Activated CD4-positive, alpha-beta T cell treated with anti-CD3 and anti-CD28 coated beads, Interleukin-2, amount 10 ng/mL, durations not matched to agents 24 days and 14 days (primary cell): ENCODE data around the gene LRRC2. TPM values are rescaled to one million over a fixed set of nuclear protein-coding genes. Genes with fewer than 3 reads are reported as not detected.
"Not testable (repeated sequence)": the region's sequence is repeated elsewhere in the genome, so short reads cannot be mapped to it uniquely, and the experiment has no call there.

ENCODE experiments used
- DNase-seq: peaks from one replicate; pipeline ENCODE4 v3.0.0; 2022
- H3K27ac Mint-ChIP-seq: one replicate; pipeline ENCODE4 v1.8.0; 2022; ENCODE audit warnings: mild to moderate bottlenecking, mixed read lengths
- H3K27me3 Mint-ChIP-seq: one replicate; pipeline ENCODE4 v1.8.0; 2022; ENCODE audit warnings: mixed read lengths
- H3K36me3 Mint-ChIP-seq: one replicate; pipeline ENCODE4 v1.8.0; 2022; ENCODE audit warnings: low read depth, mild to moderate bottlenecking, mixed read lengths
- H3K4me1 Mint-ChIP-seq: one replicate; pipeline ENCODE4 v1.8.0; 2021; ENCODE audit warnings: mixed read lengths
- H3K4me3 Mint-ChIP-seq: one replicate; pipeline ENCODE4 v1.8.0; 2022; ENCODE audit warnings: mild to moderate bottlenecking, moderate library complexity, mixed read lengths
- H3K9me3 Mint-ChIP-seq: one replicate; pipeline ENCODE4 v1.8.0; 2021; ENCODE audit warnings: mixed read lengths
- intact Hi-C: fragments of 100-400 bp; cut with micrococcal nuclease; formaldehyde crosslinking; loops from one replicate; pipeline ENCODE4 v1.15.1; 2023
- total RNA-seq: library from RNA; stranded (reverse); gene quantifications from 2 replicates; pipeline ENCODE4 v1.2.3, GENCODE V29; 2022

LRRC2 gene
- total RNA-seq, 1 donor from 2014 or later, result not detected

DNA sequence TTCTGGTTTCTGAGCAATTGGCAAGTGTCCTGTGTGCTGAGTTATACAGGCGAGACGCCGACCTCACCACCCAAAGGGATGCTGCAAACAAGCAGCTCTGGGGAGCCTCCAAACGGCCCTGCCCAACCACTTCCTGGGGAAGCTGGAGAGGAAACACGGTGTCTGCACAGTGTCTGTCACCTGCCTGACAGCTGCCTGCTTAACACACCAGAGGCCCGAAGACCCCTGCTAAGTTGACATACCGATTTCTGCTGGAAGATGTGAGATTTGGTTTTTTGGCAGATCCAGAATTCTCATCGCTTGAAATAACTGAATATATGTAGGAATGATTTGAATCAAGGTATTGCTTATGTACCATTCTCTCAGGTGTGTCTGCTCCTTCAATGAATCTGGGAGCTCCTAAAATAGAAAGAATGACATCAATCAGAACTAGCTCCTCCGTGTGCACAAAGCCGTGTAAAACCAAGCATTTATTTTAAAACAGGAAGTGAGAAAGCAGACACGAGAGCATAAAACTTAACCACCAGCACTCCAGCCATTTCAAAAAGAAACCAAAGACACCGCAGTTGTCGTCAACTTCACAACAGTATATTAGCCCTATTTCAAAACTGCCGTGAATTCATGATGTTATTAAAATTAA, 27.2 kb downstream of the LRRC2 start:
- intact Hi-C loops, result no loop called here
- peak; percentile 93 for DNase-seq
- H3K27me3 Mint-ChIP-seq, result peaks cover 30% of the 10 kb centered on the region
- peaks cover 47% of the 10 kb centered on the region for H3K4me1 Mint-ChIP-seq
- H3K27ac Mint-ChIP-seq, result peak overlapping the region; percentile 83
- peak overlapping the region; percentile 74 for H3K4me3 Mint-ChIP-seq
- H3K36me3 Mint-ChIP-seq, result peaks cover 4% of the 10 kb centered on the region
- peaks cover 6% of the 10 kb centered on the region for H3K9me3 Mint-ChIP-seq

DNA sequence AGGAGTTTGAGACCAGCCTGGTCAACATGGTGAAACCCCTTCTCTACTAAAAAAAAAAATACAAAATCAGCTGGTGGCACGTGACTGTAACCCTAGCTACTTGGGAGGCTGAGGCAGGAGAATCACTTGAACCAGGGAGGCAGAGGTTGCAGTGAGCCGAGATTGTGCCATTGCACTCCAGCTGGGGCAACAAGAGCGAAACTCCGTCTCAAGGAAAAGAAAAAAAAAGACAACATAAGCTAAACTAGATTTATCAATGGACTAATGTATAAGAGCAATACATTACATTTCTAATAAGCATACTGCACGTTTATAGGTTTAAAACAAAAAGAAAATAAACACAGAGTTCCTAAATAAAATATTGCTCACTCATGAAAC, 27.7 kb downstream of the LRRC2 start:
- H3K36me3 Mint-ChIP-seq, DNase-seq, intact Hi-C loops, H3K9me3 Mint-ChIP-seq: not testable (repeated sequence)
- Mint-ChIP-seq H3K27ac (peak overlapping the region; percentile 49), H3K4me1 (peaks cover 47% of the 10 kb centered on the region), H3K4me3 (peak overlapping the region; percentile 74), H3K27me3 (peaks cover 33% of the 10 kb centered on the region)

- peaks cover 6% of the 10 kb centered on the region for H3K9me3 Mint-ChIP-seq
- DNase-seq, result no peak
- H3K27ac Mint-ChIP-seq, result no peak overlapping the region
- H3K27me3 Mint-ChIP-seq, result peaks cover 35% of the 10 kb centered on the region
- H3K36me3 Mint-ChIP-seq, result peaks cover 4% of the 10 kb centered on the region
- peak overlapping the region; percentile 74 for H3K4me3 Mint-ChIP-seq
- intact Hi-C loops, result no loop called here
- peaks cover 47% of the 10 kb centered on the region for H3K4me1 Mint-ChIP-seq
Measured at GRCh38 chr3:46537779-46538178, 28.3 kb downstream of the LRRC2 start.

DNA sequence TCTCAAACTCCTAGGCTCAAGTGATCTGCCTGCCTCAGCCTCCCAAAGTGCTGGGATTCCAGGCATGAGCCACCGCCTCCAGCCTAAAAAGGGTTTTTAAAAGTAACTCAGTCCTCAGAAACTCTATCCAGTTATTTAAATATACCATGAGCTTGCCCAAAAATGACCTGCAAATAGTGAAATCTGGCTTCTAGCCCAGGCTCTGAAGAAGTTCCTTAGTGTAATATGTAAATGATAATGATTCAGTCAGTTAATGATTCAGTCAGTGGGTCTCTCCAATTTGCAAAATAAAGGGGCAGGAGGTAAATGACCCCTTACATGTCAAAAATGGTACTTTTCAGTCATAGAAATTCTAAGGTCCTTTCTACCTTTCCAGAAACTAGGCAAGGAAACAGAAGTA, 28.8 kb downstream of the LRRC2 start:
- H3K4me1 Mint-ChIP-seq, result peaks cover 43% of the 10 kb centered on the region
- no peak for DNase-seq
- H3K4me3 Mint-ChIP-seq, result no peak overlapping the region
- H3K36me3 Mint-ChIP-seq, result peaks cover 4% of the 10 kb centered on the region
- no peak overlapping the region for H3K27ac Mint-ChIP-seq
- H3K27me3 Mint-ChIP-seq, result peaks cover 38% of the 10 kb centered on the region
- intact Hi-C loops, result no loop called here
- peaks cover 6% of the 10 kb centered on the region for H3K9me3 Mint-ChIP-seq

DNA sequence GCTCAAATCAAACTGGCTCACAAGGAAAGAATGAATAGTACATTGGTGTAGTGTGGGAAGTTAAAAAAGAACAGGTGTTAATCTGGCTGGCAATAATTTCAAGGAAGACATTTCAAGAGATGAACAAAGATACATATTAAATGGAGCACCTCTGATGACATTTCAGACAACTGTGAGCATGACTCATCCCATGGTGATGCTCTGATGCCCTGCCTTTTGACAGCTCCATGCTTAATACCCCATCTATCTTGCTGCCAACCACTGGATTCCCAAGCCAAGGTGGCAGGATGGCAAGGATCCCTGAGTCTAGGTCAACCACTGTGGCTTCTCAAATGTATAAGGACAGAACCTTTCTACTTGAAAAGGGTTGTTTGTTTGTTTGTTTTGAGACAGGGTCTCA, 29.3 kb downstream of the LRRC2 start:
- Mint-ChIP-seq H3K27ac (no peak overlapping the region), H3K27me3 (peaks cover 40% of the 10 kb centered on the region)
- intact Hi-C loops, result no loop called here

DNA sequence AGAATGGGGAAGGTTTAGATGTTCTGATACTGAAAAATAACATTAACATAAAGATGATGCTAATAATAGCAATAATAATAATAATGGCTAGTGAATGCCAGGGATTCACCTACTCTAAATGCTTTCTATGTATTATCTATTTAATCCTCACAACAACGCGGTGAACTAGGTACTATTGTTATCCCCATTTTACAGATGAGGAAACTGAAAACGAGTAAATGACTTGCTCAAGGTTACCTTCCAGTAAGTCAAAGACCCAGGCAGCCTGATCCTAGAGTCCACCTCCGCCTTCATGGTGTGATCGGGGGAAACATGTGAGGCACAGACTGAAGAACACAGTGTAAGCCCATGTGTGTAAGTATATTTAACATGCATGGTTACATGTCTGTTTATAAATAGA, 30.4 kb downstream of the LRRC2 start:
- peaks cover 49% of the 10 kb centered on the region for H3K27me3 Mint-ChIP-seq
- no peak for DNase-seq
- H3K4me1 Mint-ChIP-seq, result peaks cover 36% of the 10 kb centered on the region
- no peak overlapping the region for H3K4me3 Mint-ChIP-seq
- peaks cover 6% of the 10 kb centered on the region for H3K9me3 Mint-ChIP-seq
- intact Hi-C loops, result no loop called here
- H3K27ac Mint-ChIP-seq, result no peak overlapping the region
- H3K36me3 Mint-ChIP-seq, result peaks cover 4% of the 10 kb centered on the region

More for the DNA sequence above, 29.3 kb downstream of the LRRC2 start:
- H3K36me3 Mint-ChIP-seq, result peaks cover 4% of the 10 kb centered on the region
- H3K4me1 Mint-ChIP-seq, result peaks cover 39% of the 10 kb centered on the region
- DNase-seq, result no peak
- no peak overlapping the region for H3K4me3 Mint-ChIP-seq
- peaks cover 6% of the 10 kb centered on the region for H3K9me3 Mint-ChIP-seq

DNA sequence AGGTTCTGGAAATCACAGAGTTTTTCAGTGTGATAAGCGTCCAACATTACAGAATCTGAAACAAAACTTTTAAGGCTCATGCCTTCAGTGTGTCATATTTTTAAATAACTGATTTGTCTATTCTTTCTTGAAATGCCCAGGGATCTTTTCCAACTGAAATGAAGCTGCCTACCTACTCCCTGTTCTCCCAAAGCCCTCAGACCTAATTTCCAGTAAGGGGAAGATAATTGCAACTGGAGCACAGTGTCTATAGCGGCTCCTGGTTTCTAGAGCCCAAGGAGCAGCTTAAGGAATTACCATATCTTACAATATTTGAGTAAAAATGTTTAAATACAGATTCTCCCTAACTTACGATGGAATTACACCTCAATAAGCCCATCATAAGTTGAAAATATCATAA, 33.0 kb downstream of the LRRC2 start:
- no peak overlapping the region for H3K27ac Mint-ChIP-seq
- no peak for DNase-seq
- no peak overlapping the region for H3K4me3 Mint-ChIP-seq
- H3K36me3 Mint-ChIP-seq, result peaks cover 4% of the 10 kb centered on the region
- H3K9me3 Mint-ChIP-seq, result peaks cover 6% of the 10 kb centered on the region
- peaks cover 58% of the 10 kb centered on the region for H3K27me3 Mint-ChIP-seq
- intact Hi-C loops, result no loop called here
- peaks cover 19% of the 10 kb centered on the region for H3K4me1 Mint-ChIP-seq

DNA sequence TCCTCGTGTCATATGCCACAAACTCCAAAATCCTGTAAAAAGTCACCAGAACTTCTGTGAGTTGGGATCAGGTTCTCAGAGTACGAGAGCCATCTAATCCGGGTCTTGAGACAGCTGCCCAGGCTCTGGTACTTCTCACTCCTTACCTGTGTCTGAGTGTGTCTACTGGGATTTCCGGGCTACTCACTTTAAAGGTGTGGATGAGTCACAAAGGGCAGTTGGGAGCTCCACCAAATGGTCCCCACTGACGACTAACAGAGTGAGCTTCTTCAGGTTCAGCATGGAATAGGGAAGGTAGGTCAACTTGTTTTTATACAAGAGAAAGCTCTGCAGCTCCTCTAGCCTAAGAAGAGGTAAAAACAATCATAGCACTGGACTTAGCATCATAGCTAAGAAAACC, 38.9 kb downstream of the LRRC2 start:
- Mint-ChIP-seq H3K27me3 (peaks cover 37% of the 10 kb centered on the region), H3K36me3 (no peaks in the 10 kb centered on the region), H3K9me3 (no peaks in the 10 kb centered on the region), H3K4me3 (no peak overlapping the region), H3K4me1 (no peaks in the 10 kb centered on the region), H3K27ac (no peak overlapping the region)
- intact Hi-C loops, result no loop called here
- DNase-seq, result no peak

- no peak for DNase-seq
- no peaks in the 10 kb centered on the region for H3K9me3 Mint-ChIP-seq
- intact Hi-C loops, result no loop called here
- no peak overlapping the region for H3K4me3 Mint-ChIP-seq
- H3K4me1 Mint-ChIP-seq, result no peaks in the 10 kb centered on the region
- H3K27ac Mint-ChIP-seq, result no peak overlapping the region
- H3K27me3 Mint-ChIP-seq, result peaks cover 21% of the 10 kb centered on the region
- no peaks in the 10 kb centered on the region for H3K36me3 Mint-ChIP-seq
Measured at GRCh38 chr3:46524832-46525231, 41.3 kb downstream of the LRRC2 start.

DNA sequence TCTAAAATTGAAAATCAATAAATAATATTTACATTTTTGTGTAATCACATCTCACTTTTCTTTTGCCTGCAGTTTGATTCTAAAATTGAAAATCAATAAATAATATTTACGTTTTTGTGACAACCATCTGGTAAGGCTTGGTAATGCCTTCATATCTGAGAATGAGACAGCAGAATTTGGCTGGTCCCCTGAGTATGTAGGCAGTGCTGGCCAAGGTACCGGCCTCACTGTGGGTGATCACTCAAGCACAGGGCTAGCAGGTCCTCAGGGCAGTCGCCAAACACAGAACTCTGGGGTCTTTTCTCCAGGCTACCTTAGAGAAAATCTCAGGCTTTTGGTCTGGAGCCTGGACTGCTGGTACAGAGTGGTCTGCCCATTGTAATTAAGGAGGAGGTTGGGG, 42.1 kb downstream of the LRRC2 start:
- Mint-ChIP-seq H3K36me3 (no peaks in the 10 kb centered on the region), H3K9me3 (no peaks in the 10 kb centered on the region), H3K4me3 (no peak overlapping the region), H3K27me3 (peaks cover 21% of the 10 kb centered on the region), H3K27ac (no peak overlapping the region), H3K4me1 (no peaks in the 10 kb centered on the region)
- intact Hi-C loops, result no loop called here
- no peak for DNase-seq

DNA sequence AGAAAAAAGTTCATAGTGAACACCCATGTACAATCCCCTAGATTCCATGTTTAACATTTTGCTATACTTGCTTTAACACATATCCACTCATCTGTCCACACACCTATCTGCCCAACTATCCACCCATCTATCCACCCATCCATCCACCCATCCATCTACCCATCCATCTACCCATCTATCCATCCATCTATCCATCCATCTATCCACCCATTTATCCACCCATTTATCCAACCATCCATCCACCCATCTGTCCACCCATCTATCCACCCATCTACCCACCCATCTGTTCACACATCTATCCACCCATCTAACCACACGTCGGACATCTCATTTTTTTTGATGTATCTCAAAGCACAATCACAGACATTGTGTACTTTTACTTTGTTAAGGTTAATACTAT, 42.5 kb downstream of the LRRC2 start:
- intact Hi-C loops, result no loop called here
- Mint-ChIP-seq H3K36me3 (no peaks in the 10 kb centered on the region), H3K27me3 (peaks cover 21% of the 10 kb centered on the region), H3K4me1 (no peaks in the 10 kb centered on the region), H3K27ac (peak overlapping the region; percentile 2), H3K9me3 (no peaks in the 10 kb centered on the region), H3K4me3 (no peak overlapping the region)
- no peak for DNase-seq

- H3K4me3 Mint-ChIP-seq, DNase-seq, H3K27ac Mint-ChIP-seq, intact Hi-C loops, H3K9me3 Mint-ChIP-seq, H3K36me3 Mint-ChIP-seq, H3K4me1 Mint-ChIP-seq: not testable (repeated sequence)
- peaks cover 19% of the 10 kb centered on the region for H3K27me3 Mint-ChIP-seq
Measured at GRCh38 chr3:46522201-46522600, 43.9 kb downstream of the LRRC2 start.

DNA sequence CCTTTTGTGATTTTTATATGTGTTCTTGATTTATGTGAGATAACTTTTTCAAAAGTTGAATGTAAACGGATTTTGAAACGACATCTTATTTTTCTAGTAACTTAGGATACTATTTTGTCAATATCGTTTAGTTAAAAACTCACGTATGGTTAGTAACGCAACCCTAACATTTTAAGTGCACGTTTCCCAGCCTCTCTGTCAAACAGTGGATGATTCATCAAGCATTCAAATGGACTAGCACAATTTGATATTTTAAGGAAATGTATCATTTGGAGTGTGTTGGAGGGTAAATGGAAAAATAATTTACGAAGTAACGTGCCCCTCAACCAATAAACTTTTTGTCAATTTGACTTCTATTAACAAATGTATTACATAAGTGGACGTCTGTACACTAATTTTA, 45.0 kb downstream of the LRRC2 start:
- H3K27ac Mint-ChIP-seq, result no peak overlapping the region
- H3K36me3 Mint-ChIP-seq, result no peaks in the 10 kb centered on the region
- no peaks in the 10 kb centered on the region for H3K9me3 Mint-ChIP-seq
- no peak for DNase-seq
- intact Hi-C loops, result no loop called here
- no peaks in the 10 kb centered on the region for H3K4me1 Mint-ChIP-seq
- H3K4me3 Mint-ChIP-seq, result no peak overlapping the region
- peaks cover 19% of the 10 kb centered on the region for H3K27me3 Mint-ChIP-seq

GRCh38 chr3:46520531-46520930, 45.6 kb downstream of the LRRC2 start:
- no peak for DNase-seq
- no peaks in the 10 kb centered on the region for H3K9me3 Mint-ChIP-seq
- H3K27me3 Mint-ChIP-seq, result peaks cover 19% of the 10 kb centered on the region
- no peaks in the 10 kb centered on the region for H3K36me3 Mint-ChIP-seq
- intact Hi-C loops, result no loop called here
- H3K4me1 Mint-ChIP-seq, result no peaks in the 10 kb centered on the region
- H3K27ac Mint-ChIP-seq, result no peak overlapping the region
- H3K4me3 Mint-ChIP-seq, result no peak overlapping the region

DNA sequence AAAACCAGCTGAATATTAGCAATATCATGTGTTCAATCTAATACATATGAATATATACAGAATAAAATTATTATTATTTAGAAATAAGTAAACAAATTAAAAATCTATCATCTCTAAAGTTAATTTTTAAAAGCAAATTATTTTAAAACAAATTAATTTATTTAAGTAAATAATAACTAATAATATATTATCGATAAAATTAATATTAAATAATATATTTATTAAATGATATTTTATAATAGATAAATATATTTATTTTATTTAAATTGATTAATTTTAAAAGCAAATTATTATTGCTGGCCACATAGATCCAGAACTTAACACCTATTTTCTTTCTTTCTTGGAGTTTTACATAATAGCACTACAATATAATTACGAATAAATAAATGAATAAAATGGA, 46.1 kb downstream of the LRRC2 start:
- intact Hi-C loops, result no loop called here
- no peaks in the 10 kb centered on the region for H3K9me3 Mint-ChIP-seq
- no peak overlapping the region for H3K4me3 Mint-ChIP-seq
- no peaks in the 10 kb centered on the region for H3K36me3 Mint-ChIP-seq
- peaks cover 19% of the 10 kb centered on the region for H3K27me3 Mint-ChIP-seq
- H3K27ac Mint-ChIP-seq, result no peak overlapping the region
- DNase-seq, result no peak
- no peaks in the 10 kb centered on the region for H3K4me1 Mint-ChIP-seq
